ENCODE measurements around the gene PAK1IP1.

Gene PAK1IP1

GRCh38 chr6:10725716-10726115 lies 30.9 kb downstream of the PAK1IP1 start:
- TF ChIP-seq FOXP2 (optimal IDR thresholded peaks at IDR 0.05; ENCODE audit: borderline replicate concordance, extremely low read depth, extremely low read length, insufficient read depth) (no peak), POLR2AphosphoS5 (IDR thresholded peaks at IDR 0.05; ENCODE audit: low read depth, low read length) (no peak), TAF1 (IDR thresholded peaks at IDR 0.05; ENCODE audit: borderline replicate concordance, insufficient read depth, low read length) (no peak), SIN3A (IDR thresholded peaks at IDR 0.05; ENCODE audit: borderline replicate concordance, insufficient read depth, low read length) (no peak), REST (IDR thresholded peaks at IDR 0.05; ENCODE audit: insufficient read depth in 1 of 2, low read depth in 2 of 2, low read length in 2 of 2) (no peak)

GRCh38 chr6:10730254-10730653 lies 35.5 kb downstream of the PAK1IP1 start:
- TF ChIP-seq SIN3A (IDR thresholded peaks at IDR 0.05; ENCODE audit: borderline replicate concordance, insufficient read depth, low read length): no peak
- TF ChIP-seq REST (IDR thresholded peaks at IDR 0.05; ENCODE audit: insufficient read depth in 1 of 2, low read depth in 2 of 2, low read length in 2 of 2): no peak
- no peak for TF ChIP-seq POLR2AphosphoS5 (IDR thresholded peaks at IDR 0.05; ENCODE audit: low read depth, low read length)
- no peak for TF ChIP-seq FOXP2 (optimal IDR thresholded peaks at IDR 0.05; ENCODE audit: borderline replicate concordance, extremely low read depth, extremely low read length, insufficient read depth)
- TF ChIP-seq TAF1 (IDR thresholded peaks at IDR 0.05; ENCODE audit: borderline replicate concordance, insufficient read depth, low read length): no peak

DNA sequence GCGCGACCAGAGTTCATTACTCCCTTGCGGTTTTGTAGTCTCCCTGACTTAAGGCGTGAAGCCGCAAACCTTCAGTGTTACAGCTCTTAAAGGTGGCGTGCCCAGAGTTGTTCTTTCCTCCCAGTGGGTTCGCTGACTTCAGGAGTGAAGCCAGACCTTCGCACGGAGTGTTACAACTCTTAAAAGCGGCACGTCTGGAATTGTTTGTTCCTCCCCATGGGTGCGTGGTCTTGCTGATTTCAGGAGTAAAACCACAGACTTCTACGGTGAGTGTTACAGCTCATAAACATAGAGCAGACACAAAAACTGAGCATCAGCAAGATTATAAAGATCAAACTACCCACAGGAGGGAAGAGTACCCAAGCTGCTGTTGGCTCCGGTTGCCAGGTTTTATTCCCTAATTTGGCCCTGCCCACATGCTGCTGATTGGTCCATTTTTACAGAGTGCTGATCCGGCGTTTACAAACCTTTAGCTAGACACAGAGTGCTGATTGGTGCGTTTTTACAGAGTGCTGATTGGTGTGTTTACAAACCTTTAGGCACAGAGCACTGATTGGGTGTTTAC lies 38.5 kb downstream of the PAK1IP1 start:
- TF ChIP-seq SIN3A (IDR thresholded peaks at IDR 0.05; ENCODE audit: borderline replicate concordance, insufficient read depth, low read length) (no peak), REST (IDR thresholded peaks at IDR 0.05; ENCODE audit: insufficient read depth in 1 of 2, low read depth in 2 of 2, low read length in 2 of 2) (no peak), FOXP2 (optimal IDR thresholded peaks at IDR 0.05; ENCODE audit: borderline replicate concordance, extremely low read depth, extremely low read length, insufficient read depth) (no peak), POLR2AphosphoS5 (IDR thresholded peaks at IDR 0.05; ENCODE audit: low read depth, low read length) (no peak), TAF1 (IDR thresholded peaks at IDR 0.05; ENCODE audit: borderline replicate concordance, insufficient read depth, low read length) (no peak)

- no peak for TF ChIP-seq SIN3A (IDR thresholded peaks at IDR 0.05; ENCODE audit: borderline replicate concordance, insufficient read depth, low read length)
- TF ChIP-seq POLR2AphosphoS5 (IDR thresholded peaks at IDR 0.05; ENCODE audit: low read depth, low read length): no peak
- no peak for TF ChIP-seq TAF1 (IDR thresholded peaks at IDR 0.05; ENCODE audit: borderline replicate concordance, insufficient read depth, low read length)
- TF ChIP-seq REST (IDR thresholded peaks at IDR 0.05; ENCODE audit: insufficient read depth in 1 of 2, low read depth in 2 of 2, low read length in 2 of 2): no peak
- no peak for TF ChIP-seq FOXP2 (optimal IDR thresholded peaks at IDR 0.05; ENCODE audit: borderline replicate concordance, extremely low read depth, extremely low read length, insufficient read depth)
Measured at GRCh38 chr6:10733863-10734262, 39.1 kb downstream of the PAK1IP1 start.

Measured in PFSK-1 (cell line).